ENCODE data around the gene EXTL2. TPM values are rescaled to one million over a fixed set of nuclear protein-coding genes. Genes with fewer than 3 reads are reported as not detected.

Gene EXTL2
- total RNA-seq, 1 experiment from 2014 or later = 37.9 TPM

DNA sequence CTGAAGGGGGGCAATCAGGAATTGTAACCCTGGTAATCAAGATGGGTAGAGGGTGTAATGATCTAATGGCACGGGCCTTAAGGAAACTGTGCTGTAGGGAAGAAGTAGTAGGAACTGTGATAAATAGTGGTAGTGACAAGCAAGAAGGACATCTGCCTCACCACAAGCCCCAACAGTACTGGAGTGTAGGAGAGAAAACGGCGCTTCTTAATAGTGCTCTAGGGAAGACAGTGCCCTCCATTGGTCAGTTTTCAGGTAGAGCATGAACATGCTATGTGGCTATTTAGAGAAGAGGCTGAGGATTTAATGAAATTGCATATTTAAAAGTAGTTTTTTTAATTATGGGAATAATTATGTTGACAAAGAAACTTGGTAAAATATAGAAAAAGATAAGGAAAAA lies 33.5 kb upstream of the EXTL2 start:
- Mint-ChIP-seq H3K27me3 (ENCODE audit: low read depth) (no peaks in the 10 kb centered on the region), H3K4me1 (no peaks in the 10 kb centered on the region), H3K36me3 (ENCODE audit: insufficient read depth in 1 of 3, low read depth in 3 of 3) (peaks cover 16 to 38% (median 27%) of the 10 kb centered on the region in 3 experiments), H3K4me3 (no peak overlapping the region), H3K9me3 (0 out of 5 replicates have a peak, but pooled peaks cover 0 to 2% of the 10 kb centered on the region in 2 experiments), H3K27ac (no peak overlapping the region)
- TF ChIP-seq, protein P1, sequence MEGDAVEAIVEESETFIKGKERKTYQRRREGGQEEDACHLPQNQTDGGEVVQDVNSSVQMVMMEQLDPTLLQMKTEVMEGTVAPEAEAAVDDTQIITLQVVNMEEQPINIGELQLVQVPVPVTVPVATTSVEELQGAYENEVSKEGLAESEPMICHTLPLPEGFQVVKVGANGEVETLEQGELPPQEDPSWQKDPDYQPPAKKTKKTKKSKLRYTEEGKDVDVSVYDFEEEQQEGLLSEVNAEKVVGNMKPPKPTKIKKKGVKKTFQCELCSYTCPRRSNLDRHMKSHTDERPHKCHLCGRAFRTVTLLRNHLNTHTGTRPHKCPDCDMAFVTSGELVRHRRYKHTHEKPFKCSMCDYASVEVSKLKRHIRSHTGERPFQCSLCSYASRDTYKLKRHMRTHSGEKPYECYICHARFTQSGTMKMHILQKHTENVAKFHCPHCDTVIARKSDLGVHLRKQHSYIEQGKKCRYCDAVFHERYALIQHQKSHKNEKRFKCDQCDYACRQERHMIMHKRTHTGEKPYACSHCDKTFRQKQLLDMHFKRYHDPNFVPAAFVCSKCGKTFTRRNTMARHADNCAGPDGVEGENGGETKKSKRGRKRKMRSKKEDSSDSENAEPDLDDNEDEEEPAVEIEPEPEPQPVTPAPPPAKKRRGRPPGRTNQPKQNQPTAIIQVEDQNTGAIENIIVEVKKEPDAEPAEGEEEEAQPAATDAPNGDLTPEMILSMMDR (conservative IDR thresholded peaks at IDR 0.05) = peak; percentile 54
- peak; percentile 35 for DNase-seq
- no peak overlapping the region for H3K4me2 ChIP-seq (ENCODE audit: insufficient read depth, insufficient read length, low read length)
- no peak overlapping the region for H3K9ac ChIP-seq (ENCODE audit: extremely low read depth, insufficient read length, low read length)
- WGBS (ENCODE audit: extremely low coverage, insufficient read length, low lambda C conversion rate) = no CpG with 5 or more reads among the region's 3 CpGs
- no peak overlapping the region for H3K14ac ChIP-seq (ENCODE audit: insufficient read depth, low read length)
- no peak overlapping the region for H4K91ac ChIP-seq (ENCODE audit: insufficient read length, low read depth, low read length)
- H3K27me3 ChIP-seq (ENCODE audit: insufficient read depth, low read length) = no peaks in the 10 kb centered on the region
- H3K4ac ChIP-seq (ENCODE audit: low read depth, low read length) = no peak overlapping the region
- no peaks in the 10 kb centered on the region for H3K9me3 ChIP-seq (ENCODE audit: control insufficient read depth, low read depth, low read length)
- H4K20me1 ChIP-seq (ENCODE audit: control insufficient read depth, insufficient read depth, insufficient read length) = no peaks in the 10 kb centered on the region
- no peak overlapping the region for H3K56ac ChIP-seq (ENCODE audit: insufficient read length, low read depth, low read length)
- H2BK12ac ChIP-seq (ENCODE audit: insufficient read length, low read depth, low read length) = no peak overlapping the region
- no peak overlapping the region for H3K23ac ChIP-seq (ENCODE audit: insufficient read length, low read depth, low read length)
- no peak overlapping the region for H3T11ph ChIP-seq (ENCODE audit: low read length)
- H4K5ac ChIP-seq (ENCODE audit: insufficient read length, low read depth, low read length) = no peak overlapping the region
- H2BK5ac ChIP-seq (ENCODE audit: insufficient read length, low read length) = no peak overlapping the region
- no peak overlapping the region for H2BK20ac ChIP-seq (ENCODE audit: low read depth, low read length, poor library complexity, severe bottlenecking)
- no peak overlapping the region for H4K8ac ChIP-seq (replicated peaks; ENCODE audit: insufficient read length, low read depth, low read length)
- no peaks in the 10 kb centered on the region for H3K23me2 ChIP-seq (ENCODE audit: insufficient read length, low read depth, low read length, poor library complexity, severe bottlenecking)
- no peak overlapping the region for H2BK120ac ChIP-seq (ENCODE audit: low read depth, low read length, poor library complexity, severe bottlenecking)
- H3K4me1 ChIP-seq (ENCODE audit: insufficient read depth, low read length) = no peaks in the 10 kb centered on the region
- no peaks in the 10 kb centered on the region for H3K79me2 ChIP-seq (ENCODE audit: insufficient read depth, low read length)
- H3K79me1 ChIP-seq (ENCODE audit: insufficient read depth, low read depth, low read length, poor library complexity, severe bottlenecking) = no peaks in the 10 kb centered on the region
- no peak overlapping the region for H3K27ac ChIP-seq (ENCODE audit: insufficient read length, low read depth, low read length)
- H2BK15ac ChIP-seq (ENCODE audit: low read depth, low read length) = no peak overlapping the region
- H3K18ac ChIP-seq (ENCODE audit: insufficient read length, low read depth, low read length) = no peak overlapping the region
- no peak overlapping the region for H2AFZ ChIP-seq (ENCODE audit: low read length)
- H2AK5ac ChIP-seq (ENCODE audit: insufficient read length, low read length) = no peak overlapping the region
